A549 (cell line): Measurements from ENCODE around the gene EME2. TPM values are rescaled to one million over a fixed set of nuclear protein-coding genes. Genes with fewer than 3 reads are reported as not detected.

Source experiments
- ATAC-seq, 2 experiments: fragments of 200-7000 bp in 1 of 2; fragments of >200 bp in 1 of 2; cut with Nextera tagmentation in 1 of 2; cut with Tn5 transposase in 1 of 2; 3 replicates each; pipeline versions ENCODE4 v1.8.0 to v1.9.1; 2018 to 2020; ENCODE audit warnings: mild to moderate bottlenecking in 1 of 2, moderate library complexity in 1 of 2
- CTCF ChIA-PET: fragments of 300-600 bp; sonication (Branson Sonifier 250); formaldehyde crosslinking; extraction: SDS; loops from one replicate; lab custom pipeline; 2021; ENCODE audit warnings: antibody characterized with exemption, inconsistent platforms; lab: Yijun Ruan, JAX
- POLR2A ChIA-PET: fragments of 350-600 bp; formaldehyde crosslinking; extraction: SDS; loops from one replicate; lab custom pipeline; 2021; ENCODE audit warnings: antibody characterized with exemption, inconsistent platforms; lab: Yijun Ruan, JAX
- DNase-seq, 2 experiments: peaks; one replicate each; pipeline versions ENCODE4 v3.0.0 to v3.0.0-alpha.2; 2011 to 2016; ENCODE audit warnings: low read depth in 1 of 2, low spot score in 1 of 2
- FAIRE-seq: peaks from 2 replicates; lab custom pipeline; 2011; peaks lifted over from hg19 to GRCh38; lab: Jason Lieb, UNC
- H3K27ac ChIP-seq, 2 experiments: fragments of >200 bp; sonication (Bioruptor Twin); formaldehyde crosslinking; 3 replicates each; pipeline ENCODE4 v1.5.1; 2016 to 2017
- H3K4me1 ChIP-seq: fragments of >200 bp; sonication (Bioruptor Twin); formaldehyde crosslinking; 3 replicates; pipeline ENCODE4 v1.6.1; 2016
- H3K4me2 ChIP-seq: fragments of >200 bp; sonication (Bioruptor Twin); formaldehyde crosslinking; 3 replicates; pipeline ENCODE4 v1.6.1; 2016
- H3K4me3 ChIP-seq: fragments of >200 bp; sonication (Bioruptor Twin); formaldehyde crosslinking; 3 replicates; pipeline ENCODE4 v1.5.1; 2016
- H3K9me3 ChIP-seq: fragments of >200 bp; sonication (Bioruptor Twin); formaldehyde crosslinking; 3 replicates; pipeline ENCODE4 v1.6.1; 2016
- BHLHE40 ChIP-seq: IDR thresholded peaks from 2 replicates; pipeline ENCODE4 v1.6.1; 2012; ENCODE audit warnings: low read depth, low read length, inconsistent platforms
- CHD4 ChIP-seq: fragments of 200-600 bp; sonication (generic); IDR thresholded peaks from 2 replicates; pipeline ENCODE4 v1.6.1; 2016; ENCODE audit warnings: antibody characterized with exemption, mild to moderate bottlenecking, borderline replicate concordance
- FOSB ChIP-seq: fragments of 250-450 bp; sonication (Bioruptor Pico); IDR thresholded peaks from 2 replicates; pipeline ENCODE4 v1.5.0; 2020; ENCODE audit warnings: mild to moderate bottlenecking, moderate library complexity
- FOXS1 ChIP-seq: fragments of 250-450 bp; sonication (Bioruptor Pico); IDR thresholded peaks from 2 replicates; pipeline ENCODE4 v1.5.0; 2020; ENCODE audit warnings: mild to moderate bottlenecking, moderate library complexity
- HOXB5 ChIP-seq: fragments of 250-450 bp; sonication (Bioruptor Pico); IDR thresholded peaks from 2 replicates; pipeline ENCODE4 v1.5.0; 2020; ENCODE audit warnings: mild to moderate bottlenecking, moderate library complexity
- JUNB ChIP-seq: fragments of >200 bp; sonication (Bioruptor Twin); formaldehyde crosslinking; IDR thresholded peaks from 2 replicates; pipeline ENCODE4 v1.6.1; 2016
- KDM5A ChIP-seq: fragments of 200-600 bp; sonication (generic); IDR thresholded peaks from 2 replicates; pipeline ENCODE4 v1.6.1; 2016; ENCODE audit warnings: antibody characterized with exemption, mild to moderate bottlenecking
- MYC ChIP-seq: IDR thresholded peaks from 2 replicates; pipeline ENCODE4 v1.6.1; 2012; ENCODE audit warnings: mild to moderate bottlenecking, inconsistent platforms, low read length, improper control_type of control experiment, borderline replicate concordance
- PHF8 ChIP-seq: fragments of 200-600 bp; sonication (generic); IDR thresholded peaks from 2 replicates; pipeline ENCODE4 v1.6.1; 2016; ENCODE audit warnings: low read depth, mild to moderate bottlenecking, antibody characterized with exemption, moderate library complexity, borderline replicate concordance
- POLR2AphosphoS2 ChIP-seq: conservative IDR thresholded peaks from 2 replicates; pipeline ENCODE4 v1.6.1; 2012; ENCODE audit warnings: low read length, improper control_type of control experiment, inconsistent platforms
- TP53 ChIP-seq: fragments of 250-450 bp; sonication (Bioruptor Pico); IDR thresholded peaks from 2 replicates; pipeline ENCODE4 v1.5.0; 2021; ENCODE audit warnings: mild to moderate bottlenecking, moderate library complexity
- ZC3H11A ChIP-seq: fragments of 450-650 bp; IDR thresholded peaks from 2 replicates; pipeline ENCODE4 v1.6.1; 2014; ENCODE audit warnings: antibody characterized with exemption, mild to moderate bottlenecking
- WGBS: methylation state at CpG from one replicate; pipeline ENCODE4 v1.1.6; 2017; ENCODE audit errors: missing lambda C conversion rate; 5-methylcytosine and 5-hydroxymethylcytosine counted together
- polyA plus RNA-seq, 4 experiments: library from polyadenylated mRNA; depleted of rRNA in 3 of 4; stranded (reverse); fragments of >200 nt; fragmentation: RNase III in 1 of 4; extraction: RNeasy Plus Mini Kit Qiagen cat#74134 plus additional on column Dnase treatment in 1 of 4; gene quantifications; 2 replicates in 3 of 4; 3 replicates in 1 of 4; pipeline ENCODE4 v1.2.3, GENCODE V29; 2011 to 2017
- TF ChIP-seq, protein P1 (sequence below): fragments of >200 bp; sonication (Bioruptor Twin); formaldehyde crosslinking; IDR thresholded peaks from 3 replicates; pipeline ENCODE4 v1.6.1; 2016
- TF ChIP-seq, protein P2 (sequence below): fragments of >200 bp; sonication (Bioruptor Twin); formaldehyde crosslinking; IDR thresholded peaks from 2 replicates; pipeline ENCODE4 v1.6.1; 2016
- TF ChIP-seq, protein P3 (sequence below): fragments of 450-650 bp; IDR thresholded peaks from 2 replicates; pipeline ENCODE4 v1.6.1; 2014; ENCODE audit warnings: antibody characterized with exemption
- TF ChIP-seq, protein P4 (sequence below): fragments of 200-600 bp; sonication (generic); IDR thresholded peaks from 2 replicates; pipeline ENCODE4 v1.6.1; 2016; ENCODE audit warnings: antibody characterized with exemption, mild to moderate bottlenecking, moderate library complexity
- TF ChIP-seq, protein P5 (sequence below): IDR thresholded peaks from 2 replicates; pipeline ENCODE4 v1.6.1; 2012
- TF ChIP-seq, protein P6 (sequence below): IDR thresholded peaks from 2 replicates; pipeline ENCODE4 v1.6.1; 2012

Gene EME2
- polyA plus RNA-seq, 2 of the 4 experiments (the other 2 are of a cell fraction) = 2.9 to 16.5 TPM

DNA sequence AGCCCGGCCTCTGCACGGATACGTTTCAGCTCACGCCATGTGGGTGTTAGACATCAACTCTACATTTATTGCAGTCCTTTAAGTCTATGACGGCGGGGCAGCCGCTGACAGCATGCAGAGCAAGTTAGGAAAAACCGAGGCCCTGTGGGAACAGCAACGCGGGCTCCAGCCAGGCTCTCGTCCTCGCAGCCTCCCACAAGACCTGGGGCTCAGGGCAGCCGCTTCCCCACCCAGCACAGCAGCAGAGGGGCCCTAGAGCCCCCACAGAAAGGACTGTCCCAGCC is 4.0 kb downstream of the EME2 start:
- CTCF ChIA-PET = interaction anchor here (1.6 kb wide), 1 partner anchor 153 kb away, joined by 6 read pairs; no protein-coding TSS in a partner anchor
- Histone ChIP-seq H3K27ac (no peak overlapping the region), H3K9me3 (no peaks in the 10 kb centered on the region), H3K4me2 (no peak overlapping the region), H3K4me1 (peaks cover 23% of the 10 kb centered on the region), H3K4me3 (no peak overlapping the region)
- FAIRE-seq (no peak), DNase-seq (no peak), ATAC-seq (no peak)
- WGBS = 94% methylated on average over 13 of the region's 13 CpGs
- POLR2A ChIA-PET = no interaction called here
- TF ChIP-seq, protein P1, sequence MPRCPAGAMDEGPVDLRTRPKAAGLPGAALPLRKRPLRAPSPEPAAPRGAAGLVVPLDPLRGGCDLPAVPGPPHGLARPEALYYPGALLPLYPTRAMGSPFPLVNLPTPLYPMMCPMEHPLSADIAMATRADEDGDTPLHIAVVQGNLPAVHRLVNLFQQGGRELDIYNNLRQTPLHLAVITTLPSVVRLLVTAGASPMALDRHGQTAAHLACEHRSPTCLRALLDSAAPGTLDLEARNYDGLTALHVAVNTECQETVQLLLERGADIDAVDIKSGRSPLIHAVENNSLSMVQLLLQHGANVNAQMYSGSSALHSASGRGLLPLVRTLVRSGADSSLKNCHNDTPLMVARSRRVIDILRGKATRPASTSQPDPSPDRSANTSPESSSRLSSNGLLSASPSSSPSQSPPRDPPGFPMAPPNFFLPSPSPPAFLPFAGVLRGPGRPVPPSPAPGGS = no peak
- TF ChIP-seq, protein P2, sequence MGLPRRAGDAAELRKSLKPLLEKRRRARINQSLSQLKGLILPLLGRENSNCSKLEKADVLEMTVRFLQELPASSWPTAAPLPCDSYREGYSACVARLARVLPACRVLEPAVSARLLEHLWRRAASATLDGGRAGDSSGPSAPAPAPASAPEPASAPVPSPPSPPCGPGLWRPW = no peak
- no peak for TF ChIP-seq BHLHE40
- TF ChIP-seq FOXS1 = no peak
- no peak for TF ChIP-seq TP53 (CRISPR knock-in tag)
- TF ChIP-seq, protein P3, sequence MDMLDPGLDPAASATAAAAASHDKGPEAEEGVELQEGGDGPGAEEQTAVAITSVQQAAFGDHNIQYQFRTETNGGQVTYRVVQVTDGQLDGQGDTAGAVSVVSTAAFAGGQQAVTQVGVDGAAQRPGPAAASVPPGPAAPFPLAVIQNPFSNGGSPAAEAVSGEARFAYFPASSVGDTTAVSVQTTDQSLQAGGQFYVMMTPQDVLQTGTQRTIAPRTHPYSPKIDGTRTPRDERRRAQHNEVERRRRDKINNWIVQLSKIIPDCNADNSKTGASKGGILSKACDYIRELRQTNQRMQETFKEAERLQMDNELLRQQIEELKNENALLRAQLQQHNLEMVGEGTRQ = no peak
- no peak for TF ChIP-seq MYC
- TF ChIP-seq FOSB = no peak

DNA sequence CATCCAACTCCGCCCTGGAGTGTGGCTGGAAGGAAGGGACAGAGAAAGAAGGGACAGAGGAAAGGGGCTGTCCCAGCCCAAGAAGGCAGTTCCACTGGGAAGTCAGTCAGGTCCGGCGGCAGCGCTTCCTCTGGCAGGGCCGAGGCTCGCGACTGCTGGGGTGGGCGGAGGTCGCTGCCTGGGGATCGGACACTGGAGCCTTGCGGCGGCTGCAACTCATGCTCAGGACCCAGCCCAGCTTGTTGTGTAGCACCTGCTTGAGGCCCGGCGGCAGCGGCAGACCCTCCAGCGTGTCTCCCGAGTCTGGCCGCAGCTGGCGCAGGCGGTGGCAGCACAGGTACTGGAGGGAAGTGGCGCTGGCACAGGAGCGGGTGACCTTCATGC is 4.4 kb downstream of the EME2 start:
- no peak overlapping the region for H3K4me2 ChIP-seq

More for the DNA sequence above, 4.4 kb downstream of the EME2 start:
- FAIRE-seq (no peak), DNase-seq (no peak), ATAC-seq (no peak)
- TF ChIP-seq PHF8 (no peak), CHD4 (no peak), HOXB5 (CRISPR knock-in tag) (no peak), JUNB (no peak), ZC3H11A (no peak), KDM5A (no peak), FOSB (no peak), TP53 (CRISPR knock-in tag) (no peak), POLR2AphosphoS2 (no peak)
- TF ChIP-seq, protein P4, sequence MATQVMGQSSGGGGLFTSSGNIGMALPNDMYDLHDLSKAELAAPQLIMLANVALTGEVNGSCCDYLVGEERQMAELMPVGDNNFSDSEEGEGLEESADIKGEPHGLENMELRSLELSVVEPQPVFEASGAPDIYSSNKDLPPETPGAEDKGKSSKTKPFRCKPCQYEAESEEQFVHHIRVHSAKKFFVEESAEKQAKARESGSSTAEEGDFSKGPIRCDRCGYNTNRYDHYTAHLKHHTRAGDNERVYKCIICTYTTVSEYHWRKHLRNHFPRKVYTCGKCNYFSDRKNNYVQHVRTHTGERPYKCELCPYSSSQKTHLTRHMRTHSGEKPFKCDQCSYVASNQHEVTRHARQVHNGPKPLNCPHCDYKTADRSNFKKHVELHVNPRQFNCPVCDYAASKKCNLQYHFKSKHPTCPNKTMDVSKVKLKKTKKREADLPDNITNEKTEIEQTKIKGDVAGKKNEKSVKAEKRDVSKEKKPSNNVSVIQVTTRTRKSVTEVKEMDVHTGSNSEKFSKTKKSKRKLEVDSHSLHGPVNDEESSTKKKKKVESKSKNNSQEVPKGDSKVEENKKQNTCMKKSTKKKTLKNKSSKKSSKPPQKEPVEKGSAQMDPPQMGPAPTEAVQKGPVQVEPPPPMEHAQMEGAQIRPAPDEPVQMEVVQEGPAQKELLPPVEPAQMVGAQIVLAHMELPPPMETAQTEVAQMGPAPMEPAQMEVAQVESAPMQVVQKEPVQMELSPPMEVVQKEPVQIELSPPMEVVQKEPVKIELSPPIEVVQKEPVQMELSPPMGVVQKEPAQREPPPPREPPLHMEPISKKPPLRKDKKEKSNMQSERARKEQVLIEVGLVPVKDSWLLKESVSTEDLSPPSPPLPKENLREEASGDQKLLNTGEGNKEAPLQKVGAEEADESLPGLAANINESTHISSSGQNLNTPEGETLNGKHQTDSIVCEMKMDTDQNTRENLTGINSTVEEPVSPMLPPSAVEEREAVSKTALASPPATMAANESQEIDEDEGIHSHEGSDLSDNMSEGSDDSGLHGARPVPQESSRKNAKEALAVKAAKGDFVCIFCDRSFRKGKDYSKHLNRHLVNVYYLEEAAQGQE = no peak
- TF ChIP-seq, protein P5, sequence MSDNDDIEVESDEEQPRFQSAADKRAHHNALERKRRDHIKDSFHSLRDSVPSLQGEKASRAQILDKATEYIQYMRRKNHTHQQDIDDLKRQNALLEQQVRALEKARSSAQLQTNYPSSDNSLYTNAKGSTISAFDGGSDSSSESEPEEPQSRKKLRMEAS = no peak
- TF ChIP-seq, protein P3 = no peak
- TF ChIP-seq, protein P6, sequence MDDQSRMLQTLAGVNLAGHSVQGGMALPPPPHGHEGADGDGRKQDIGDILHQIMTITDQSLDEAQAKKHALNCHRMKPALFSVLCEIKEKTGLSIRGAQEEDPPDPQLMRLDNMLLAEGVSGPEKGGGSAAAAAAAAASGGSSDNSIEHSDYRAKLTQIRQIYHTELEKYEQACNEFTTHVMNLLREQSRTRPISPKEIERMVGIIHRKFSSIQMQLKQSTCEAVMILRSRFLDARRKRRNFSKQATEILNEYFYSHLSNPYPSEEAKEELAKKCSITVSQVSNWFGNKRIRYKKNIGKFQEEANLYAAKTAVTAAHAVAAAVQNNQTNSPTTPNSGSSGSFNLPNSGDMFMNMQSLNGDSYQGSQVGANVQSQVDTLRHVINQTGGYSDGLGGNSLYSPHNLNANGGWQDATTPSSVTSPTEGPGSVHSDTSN = no peak
- Histone ChIP-seq H3K27ac (no peak overlapping the region), H3K9me3 (no peaks in the 10 kb centered on the region), H3K4me3 (no peak overlapping the region), H3K4me1 (peaks cover 23% of the 10 kb centered on the region)
- WGBS = 95% methylated on average over 22 of the region's 22 CpGs
- ChIA-PET CTCF (interaction anchor here (1.1 to 1.6 kb wide), 2 partner anchors 13 to 153 kb away, joined by 3 to 6 read pairs; no protein-coding TSS in a partner anchor), POLR2A (no interaction called here)
